BLaER1 (cell line): ENCODE results near the gene STXBP5.

Experiments
- H3K27ac ChIP-seq: shearing (Covaris generic); formaldehyde crosslinking; 2 replicates; pipeline ENCODE4 v1.8.1; 2022
- H3K27me3 ChIP-seq: shearing (Covaris generic); formaldehyde crosslinking; 2 replicates; pipeline ENCODE4 v1.8.1; 2022
- H3K36me3 ChIP-seq: shearing (Covaris generic); formaldehyde crosslinking; 2 replicates; pipeline ENCODE4 v1.8.1; 2022
- H3K4me1 ChIP-seq: shearing (Covaris generic); formaldehyde crosslinking; 2 replicates; pipeline ENCODE4 v1.8.1; 2022
- H3K4me2 ChIP-seq: shearing (Covaris generic); formaldehyde crosslinking; 2 replicates; pipeline ENCODE4 v1.8.1; 2022
- H3K4me3 ChIP-seq: shearing (Covaris generic); formaldehyde crosslinking; 2 replicates; pipeline ENCODE4 v1.8.1; 2022
- H3K9ac ChIP-seq: shearing (Covaris generic); formaldehyde crosslinking; 2 replicates; pipeline ENCODE4 v1.8.1; 2022
- H3K9me3 ChIP-seq: shearing (Covaris generic); formaldehyde crosslinking; 2 replicates; pipeline ENCODE4 v1.8.1; 2022
- H4K20me1 ChIP-seq: shearing (Covaris generic); formaldehyde crosslinking; 2 replicates; pipeline ENCODE4 v1.8.1; 2022
- Cebpa-rat ChIP-seq: shearing (Covaris generic); IDR thresholded peaks from 2 replicates; pipeline ENCODE4 v1.8.1; 2022

Gene STXBP5

GRCh38 chr6:147310521-147310920 is 106.3 kb downstream of the STXBP5 start:
- Histone ChIP-seq H3K4me2 (no peak overlapping the region), H3K4me3 (no peak overlapping the region), H3K9ac (no peak overlapping the region), H4K20me1 (no peaks in the 10 kb centered on the region), H3K36me3 (no peaks in the 10 kb centered on the region; the same call in 1 of the 2 replicates), H3K27ac (no peak overlapping the region), H3K9me3 (no peaks in the 10 kb centered on the region), H3K27me3 (no peaks in the 10 kb centered on the region), H3K4me1 (peaks cover 3% of the 10 kb centered on the region; the same call in 1 of the 2 replicates)
- no peak for TF ChIP-seq Cebpa-rat

GRCh38 chr6:147311218-147311617 is 107.0 kb downstream of the STXBP5 start:
- Histone ChIP-seq H3K36me3 (peaks cover 3% of the 10 kb centered on the region), H3K9ac (no peak overlapping the region), H3K4me2 (no peak overlapping the region), H3K4me1 (peaks cover 9% of the 10 kb centered on the region; the same call in 1 of the 2 replicates), H3K27ac (no peak overlapping the region), H3K9me3 (no peaks in the 10 kb centered on the region), H3K27me3 (no peaks in the 10 kb centered on the region), H4K20me1 (no peaks in the 10 kb centered on the region), H3K4me3 (no peak overlapping the region)
- TF ChIP-seq Cebpa-rat, result no peak

- no peaks in the 10 kb centered on the region for H3K27me3 ChIP-seq
- H3K36me3 ChIP-seq, result peaks cover 30% of the 10 kb centered on the region
- TF ChIP-seq Cebpa-rat, result no peak
- H4K20me1 ChIP-seq, result no peaks in the 10 kb centered on the region
- H3K4me3 ChIP-seq, result no peak overlapping the region
- H3K9me3 ChIP-seq, result no peaks in the 10 kb centered on the region
- H3K4me1 ChIP-seq, result 0 out of 2 replicates have a peak, but pooled peaks cover 8% of the 10 kb centered on the region
- H3K9ac ChIP-seq, result no peak overlapping the region
- no peak overlapping the region for H3K4me2 ChIP-seq
- no peak overlapping the region for H3K27ac ChIP-seq
Observed at GRCh38 chr6:147321260-147321659, 117.0 kb downstream of the STXBP5 start.

GRCh38 chr6:147322299-147323162 is 118.3 kb downstream of the STXBP5 start:
- Histone ChIP-seq H3K27me3 (no peaks in the 10 kb centered on the region), H3K9me3 (no peaks in the 10 kb centered on the region), H3K4me3 (no peak overlapping the region), H3K36me3 (peaks cover 27% of the 10 kb centered on the region), H3K9ac (no peak overlapping the region), H3K27ac (no peak overlapping the region), H3K4me1 (0 out of 2 replicates have a peak, but pooled peaks cover 8% of the 10 kb centered on the region), H4K20me1 (no peaks in the 10 kb centered on the region), H3K4me2 (0 out of 2 replicates have a peak overlapping the region, but pooled peaks have one; percentile 6)
- peak; percentile 64; the same call in 1 of the 2 replicates for TF ChIP-seq Cebpa-rat

- Histone ChIP-seq H3K4me3 (no peak overlapping the region), H3K4me2 (no peak overlapping the region), H3K9me3 (no peaks in the 10 kb centered on the region), H3K4me1 (0 out of 2 replicates have a peak, but pooled peaks cover 8% of the 10 kb centered on the region), H4K20me1 (no peaks in the 10 kb centered on the region), H3K27ac (no peak overlapping the region), H3K36me3 (peaks cover 20% of the 10 kb centered on the region), H3K9ac (no peak overlapping the region), H3K27me3 (no peaks in the 10 kb centered on the region)
- no peak for TF ChIP-seq Cebpa-rat
Observed at GRCh38 chr6:147325557-147325956, 121.3 kb downstream of the STXBP5 start.

- Histone ChIP-seq H3K4me2 (no peak overlapping the region), H3K9ac (no peak overlapping the region)
Observed at GRCh38 chr6:147331401-147331800, 127.2 kb downstream of the STXBP5 start.

GRCh38 chr6:147337921-147338320 is 133.7 kb downstream of the STXBP5 start:
- H3K27ac ChIP-seq, result no peak overlapping the region
- H4K20me1 ChIP-seq, result no peaks in the 10 kb centered on the region
- H3K4me2 ChIP-seq, result no peak overlapping the region
- H3K27me3 ChIP-seq, result no peaks in the 10 kb centered on the region
- TF ChIP-seq Cebpa-rat, result no peak
- no peaks in the 10 kb centered on the region for H3K4me1 ChIP-seq
- no peaks in the 10 kb centered on the region for H3K36me3 ChIP-seq
- no peaks in the 10 kb centered on the region for H3K9me3 ChIP-seq
- no peak overlapping the region for H3K9ac ChIP-seq
- H3K4me3 ChIP-seq, result no peak overlapping the region

More at GRCh38 chr6:147331401-147331800, 127.2 kb downstream of the STXBP5 start:
- Histone ChIP-seq H3K4me1 (no peaks in the 10 kb centered on the region), H3K9me3 (no peaks in the 10 kb centered on the region), H3K4me3 (no peak overlapping the region), H4K20me1 (no peaks in the 10 kb centered on the region), H3K27me3 (no peaks in the 10 kb centered on the region), H3K27ac (no peak overlapping the region), H3K36me3 (peaks cover 11% of the 10 kb centered on the region)
- TF ChIP-seq Cebpa-rat, result no peak

GRCh38 chr6:147341486-147341885 is 137.3 kb downstream of the STXBP5 start:
- Histone ChIP-seq H4K20me1 (no peaks in the 10 kb centered on the region), H3K27me3 (no peaks in the 10 kb centered on the region), H3K4me2 (no peak overlapping the region), H3K36me3 (peaks cover 6% of the 10 kb centered on the region; the same call in 1 of the 2 replicates), H3K4me1 (no peaks in the 10 kb centered on the region), H3K9me3 (no peaks in the 10 kb centered on the region), H3K4me3 (no peak overlapping the region), H3K27ac (no peak overlapping the region), H3K9ac (no peak overlapping the region)
- no peak for TF ChIP-seq Cebpa-rat

- Histone ChIP-seq H3K36me3 (peaks cover 7% of the 10 kb centered on the region; the same call in 1 of the 2 replicates), H3K27ac (no peak overlapping the region), H4K20me1 (no peaks in the 10 kb centered on the region), H3K9ac (no peak overlapping the region), H3K4me1 (no peaks in the 10 kb centered on the region), H3K27me3 (no peaks in the 10 kb centered on the region), H3K4me2 (no peak overlapping the region), H3K4me3 (no peak overlapping the region), H3K9me3 (no peaks in the 10 kb centered on the region)
- TF ChIP-seq Cebpa-rat, result no peak
Observed at GRCh38 chr6:147345902-147346301, 141.7 kb downstream of the STXBP5 start.

GRCh38 chr6:147347179-147347881 is 143.1 kb downstream of the STXBP5 start:
- Histone ChIP-seq H3K9ac (no peak overlapping the region), H3K4me2 (no peak overlapping the region), H3K27me3 (no peaks in the 10 kb centered on the region), H3K27ac (no peak overlapping the region), H3K4me1 (no peaks in the 10 kb centered on the region), H3K4me3 (no peak overlapping the region), H3K9me3 (no peaks in the 10 kb centered on the region), H4K20me1 (no peaks in the 10 kb centered on the region), H3K36me3 (peaks cover 7% of the 10 kb centered on the region; the same call in 1 of the 2 replicates)
- no peak for TF ChIP-seq Cebpa-rat
